Neural progenitor cell (in vitro differentiated cells): ENCODE measurements around the gene SMAD6. TPM values are rescaled to one million over a fixed set of nuclear protein-coding genes. Genes with fewer than 3 reads are reported as not detected.

Source experiments
- DNase-seq: peaks from one replicate; pipeline ENCODE4 v3.0.0-alpha.2; 2016; ENCODE audit warnings: low spot score
- H2AFZ ChIP-seq: fragments of 200-600 bp; sonication (generic); replicated peaks from 2 replicates; pipeline ENCODE4 v1.6.1; 2016; ENCODE audit warnings: antibody characterized with exemption
- H3F3A ChIP-seq: fragments of 200-600 bp; sonication (generic); 2 replicates; pipeline ENCODE4 v1.6.1; 2016; ENCODE audit warnings: antibody characterized with exemption, low read depth
- H3K27ac ChIP-seq: fragments of 200-600 bp; sonication (generic); 2 replicates; pipeline ENCODE4 v1.5.1; 2016; ENCODE audit warnings: mild to moderate bottlenecking
- H3K27me3 ChIP-seq: fragments of 200-600 bp; sonication (generic); 2 replicates; pipeline ENCODE4 v1.6.1; 2016; ENCODE audit warnings: mild to moderate bottlenecking, moderate library complexity
- H3K36me3 ChIP-seq: fragments of 200-600 bp; sonication (generic); 2 replicates; pipeline ENCODE4 v1.5.1; 2016
- H3K4me1 ChIP-seq: fragments of 200-600 bp; sonication (generic); 2 replicates; pipeline ENCODE4 v1.6.1; 2016; ENCODE audit warnings: mixed run types
- H3K4me2 ChIP-seq: fragments of 200-600 bp; sonication (generic); 2 replicates; pipeline ENCODE4 v1.6.1; 2016
- H3K4me3 ChIP-seq: fragments of 200-600 bp; sonication (generic); 2 replicates; pipeline ENCODE4 v1.5.1; 2016
- H3K79me2 ChIP-seq: fragments of 200-600 bp; sonication (generic); 2 replicates; pipeline ENCODE4 v1.6.1; 2016; ENCODE audit warnings: low read depth
- H3K9ac ChIP-seq: fragments of 200-600 bp; sonication (generic); 2 replicates; pipeline ENCODE4 v1.6.1; 2016
- H3K9me3 ChIP-seq: fragments of 200-600 bp; sonication (generic); 2 replicates; pipeline ENCODE4 v1.5.1; 2016; ENCODE audit warnings: low read depth
- H4K20me1 ChIP-seq: fragments of 200-600 bp; sonication (generic); 2 replicates; pipeline ENCODE4 v1.6.1; 2016; ENCODE audit warnings: low read depth
- H3K27ac Mint-ChIP-seq: 3 replicates; pipeline ENCODE4 v1.8.0; 2021; ENCODE audit warnings: mixed read lengths
- H3K27me3 Mint-ChIP-seq: 2 replicates; pipeline ENCODE4 v1.8.0; 2022; ENCODE audit warnings: low read depth, mild to moderate bottlenecking, inconsistent platforms, moderate library complexity, mixed read lengths; ENCODE audit not compliant: insufficient read depth
- H3K36me3 Mint-ChIP-seq: 3 replicates; pipeline ENCODE4 v1.8.0; 2021; ENCODE audit warnings: mixed read lengths
- H3K4me1 Mint-ChIP-seq: 3 replicates; pipeline ENCODE4 v1.8.0; 2021; ENCODE audit warnings: mixed read lengths
- H3K4me3 Mint-ChIP-seq: 3 replicates; pipeline ENCODE4 v1.8.0; 2021; ENCODE audit warnings: mild to moderate bottlenecking, moderate library complexity, mixed read lengths
- H3K9me3 Mint-ChIP-seq: 3 replicates; pipeline ENCODE4 v1.8.0; 2020; ENCODE audit warnings: mixed read lengths
- CTCF ChIP-seq: fragments of 200-600 bp; sonication (generic); IDR thresholded peaks from 2 replicates; pipeline ENCODE4 v1.5.1; 2017; ENCODE audit warnings: antibody characterized with exemption, mild to moderate bottlenecking
- EZH2 ChIP-seq: fragments of 200-600 bp; sonication (generic); IDR thresholded peaks from 2 replicates; pipeline ENCODE4 v1.6.1; 2017; ENCODE audit warnings: antibody characterized with exemption, mild to moderate bottlenecking, moderate library complexity
- EZH2phosphoT487 ChIP-seq: fragments of 200-600 bp; sonication (generic); IDR thresholded peaks from 2 replicates; pipeline ENCODE4 v1.6.1; 2017; ENCODE audit warnings: antibody characterized with exemption
- total RNA-seq: library from RNA; depleted of rRNA; stranded (reverse); fragments of >200 nt; gene quantifications from 2 replicates; pipeline ENCODE4 v1.2.3, GENCODE V29; 2015; ENCODE audit warnings: low replicate concordance

The SMAD6 gene
- total RNA-seq, 1 donor from 2014 or later = 3.4 TPM

- peaks cover 7% of the 10 kb centered on the region for H3K27me3 Mint-ChIP-seq
- Histone ChIP-seq H3K9ac (no peak overlapping the region), H3K4me3 (no peak overlapping the region), H3K27me3 (no peaks in the 10 kb centered on the region), H4K20me1 (no peaks in the 10 kb centered on the region), H3K9me3 (no peaks in the 10 kb centered on the region), H3K4me1 (peaks cover 7% of the 10 kb centered on the region), H3K27ac (no peak overlapping the region), H2AFZ (no peak overlapping the region), H3K79me2 (no peaks in the 10 kb centered on the region), H3K36me3 (no peaks in the 10 kb centered on the region), H3K4me2 (no peak overlapping the region), H3F3A (peaks cover 4% of the 10 kb centered on the region)
- TF ChIP-seq EZH2 (no peak), CTCF (no peak), EZH2phosphoT487 (no peak)
- peaks cover 8% of the 10 kb centered on the region for H3K4me1 Mint-ChIP-seq
- H3K36me3 Mint-ChIP-seq = no peaks in the 10 kb centered on the region
- no peaks in the 10 kb centered on the region for H3K9me3 Mint-ChIP-seq
- no peak for DNase-seq
- H3K27ac Mint-ChIP-seq = peak overlapping the region; percentile 52
- H3K4me3 Mint-ChIP-seq = no peak overlapping the region
Measured at GRCh38 chr15:66821307-66821706, 119.3 kb downstream of the SMAD6 start.

DNA sequence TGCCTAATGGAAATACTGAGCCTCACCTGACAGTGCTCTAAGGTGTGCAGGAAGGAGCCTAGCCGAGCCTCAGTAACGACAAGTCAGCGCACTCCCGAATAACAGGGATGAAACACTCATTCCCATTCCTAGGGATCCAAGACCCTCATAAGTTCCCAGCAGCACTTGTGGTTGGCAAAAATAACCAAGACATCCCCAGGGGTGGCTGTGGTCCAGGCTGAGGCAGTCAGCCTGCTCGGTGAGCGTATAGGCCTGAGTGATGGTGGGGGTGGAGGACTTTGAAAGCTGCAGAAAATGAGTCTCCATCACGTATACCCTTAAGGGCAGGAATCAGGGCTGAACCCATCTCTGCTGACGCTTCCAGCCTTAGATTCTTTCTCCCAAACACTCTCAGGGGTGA, 120.1 kb downstream of the SMAD6 start:
- H3K4me3 Mint-ChIP-seq = no peak overlapping the region
- Histone ChIP-seq H3K4me2 (no peak overlapping the region), H3K4me3 (no peak overlapping the region), H3K9me3 (no peaks in the 10 kb centered on the region), H3K4me1 (peaks cover 12% of the 10 kb centered on the region), H3F3A (peaks cover 12% of the 10 kb centered on the region), H4K20me1 (no peaks in the 10 kb centered on the region), H3K9ac (no peak overlapping the region), H3K27ac (no peak overlapping the region), H2AFZ (no peak overlapping the region), H3K36me3 (no peaks in the 10 kb centered on the region), H3K27me3 (no peaks in the 10 kb centered on the region), H3K79me2 (no peaks in the 10 kb centered on the region)
- no peak for DNase-seq
- no peaks in the 10 kb centered on the region for H3K9me3 Mint-ChIP-seq
- H3K4me1 Mint-ChIP-seq = peaks cover 12% of the 10 kb centered on the region
- no peaks in the 10 kb centered on the region for H3K36me3 Mint-ChIP-seq
- no peak overlapping the region for H3K27ac Mint-ChIP-seq
- peaks cover 7% of the 10 kb centered on the region for H3K27me3 Mint-ChIP-seq
- no peak for TF ChIP-seq EZH2
- no peak for TF ChIP-seq CTCF
- no peak for TF ChIP-seq EZH2phosphoT487

DNA sequence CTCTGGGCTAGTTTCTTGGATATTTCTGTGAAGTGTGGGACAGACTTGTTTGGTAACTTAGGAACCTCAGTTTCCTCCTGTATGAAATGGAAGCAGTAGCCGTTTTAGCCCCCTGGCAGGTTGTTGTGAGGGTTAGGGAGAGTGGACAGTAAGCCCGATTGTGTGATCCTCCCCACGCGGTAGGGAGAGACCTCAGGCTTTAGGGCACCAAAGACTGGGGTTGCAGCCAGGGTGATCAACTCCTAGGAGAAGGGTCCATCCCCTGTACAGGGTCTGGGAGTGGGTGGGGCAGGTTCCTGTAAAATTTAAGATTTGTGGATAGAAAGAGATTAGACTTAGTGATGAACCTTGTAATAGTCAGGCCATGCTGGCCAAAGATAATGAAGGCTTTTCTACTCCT, 120.5 kb downstream of the SMAD6 start:
- peaks cover 12% of the 10 kb centered on the region for H3K4me1 Mint-ChIP-seq
- Histone ChIP-seq H2AFZ (no peak overlapping the region), H3K4me1 (peaks cover 12% of the 10 kb centered on the region), H3K36me3 (no peaks in the 10 kb centered on the region), H3F3A (peaks cover 12% of the 10 kb centered on the region), H4K20me1 (no peaks in the 10 kb centered on the region), H3K27ac (no peak overlapping the region), H3K4me3 (no peak overlapping the region), H3K79me2 (no peaks in the 10 kb centered on the region), H3K9me3 (no peaks in the 10 kb centered on the region), H3K9ac (no peak overlapping the region), H3K27me3 (no peaks in the 10 kb centered on the region), H3K4me2 (no peak overlapping the region)
- no peak for DNase-seq
- H3K36me3 Mint-ChIP-seq = no peaks in the 10 kb centered on the region
- H3K4me3 Mint-ChIP-seq = no peak overlapping the region
- peaks cover 7% of the 10 kb centered on the region for H3K27me3 Mint-ChIP-seq
- no peak for TF ChIP-seq EZH2phosphoT487
- no peak for TF ChIP-seq CTCF
- no peak for TF ChIP-seq EZH2
- no peak overlapping the region for H3K27ac Mint-ChIP-seq
- H3K9me3 Mint-ChIP-seq = no peaks in the 10 kb centered on the region
